Measurements from ENCODE around the gene CREBBP.

CREBBP gene

DNA sequence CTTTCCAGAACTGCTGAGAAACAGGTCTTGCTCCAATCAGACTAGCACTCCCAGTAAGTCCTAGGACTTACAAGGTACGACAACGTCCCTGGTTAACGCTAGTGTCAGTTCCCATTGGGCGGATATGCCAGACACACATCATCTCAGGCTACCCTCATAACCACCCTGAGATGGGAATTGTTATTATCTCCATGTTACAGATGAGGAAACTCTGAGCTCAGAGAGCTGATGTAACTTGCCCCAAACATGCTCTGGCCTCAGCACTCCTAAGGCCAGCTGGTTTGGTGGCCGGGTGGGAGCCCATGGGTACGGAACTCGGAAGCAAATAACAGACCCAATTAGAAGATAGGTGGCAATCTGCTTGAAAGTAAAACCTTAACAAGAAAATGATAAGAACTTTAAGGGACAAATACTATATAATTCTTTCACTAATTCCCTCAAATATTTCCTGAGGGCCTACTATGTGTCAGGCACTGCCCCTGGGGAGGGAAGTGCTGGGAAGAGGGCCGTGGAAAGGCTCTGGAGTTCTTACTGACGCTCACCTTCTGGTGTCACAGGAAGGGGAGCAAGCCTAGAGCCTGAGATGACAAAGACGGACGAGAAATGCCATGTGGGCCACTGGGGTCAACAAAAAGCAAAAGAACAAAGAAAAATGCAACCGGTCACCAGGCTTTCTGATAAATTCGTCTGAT lies 6.9 kb downstream of the CREBBP start:
- CTCF ChIA-PET = no interaction called here
- Mint-ChIP-seq H3K4me1 (peaks cover 56% of the 10 kb centered on the region), H3K36me3 (peaks cover 26% of the 10 kb centered on the region), H3K27me3 (no peaks in the 10 kb centered on the region), H3K27ac (no peak overlapping the region), H3K9me3 (no peaks in the 10 kb centered on the region), H3K4me3 (no peak overlapping the region)
- DNase-seq = no peak

DNA sequence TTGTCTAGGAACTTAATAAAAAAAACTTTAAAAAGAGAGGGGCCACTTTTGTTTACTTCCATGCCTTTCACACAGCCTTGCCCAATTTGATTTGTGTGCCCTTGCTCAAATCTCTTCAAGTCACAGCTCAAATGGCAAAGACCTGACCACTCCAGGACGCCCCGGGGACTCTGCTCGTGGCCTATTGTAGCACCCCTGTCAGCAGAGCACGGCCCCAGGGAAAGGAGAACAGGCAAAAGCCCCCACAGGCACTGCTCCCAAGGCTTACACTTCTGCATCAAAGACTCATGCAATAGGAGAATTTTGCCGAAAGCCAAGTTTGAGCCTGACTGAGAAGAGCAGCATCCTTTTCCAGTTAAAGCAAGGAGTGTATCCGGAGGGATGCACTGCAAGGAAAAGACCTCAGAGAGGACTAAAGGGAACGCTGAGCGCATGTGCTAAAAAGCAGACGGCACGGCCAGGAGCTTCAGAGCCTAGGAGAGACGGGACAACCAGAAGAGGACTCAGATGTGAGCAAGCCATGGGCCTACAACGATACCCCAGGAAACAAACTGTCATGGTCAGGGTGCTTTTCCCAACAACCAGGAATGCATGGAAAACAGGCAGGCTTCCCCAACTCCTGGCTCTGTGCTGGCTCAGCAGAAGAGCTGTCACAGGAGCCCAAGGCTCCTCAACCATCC lies 8.2 kb downstream of the CREBBP start:
- CTCF ChIA-PET = interaction anchor here (1.5 kb wide), 1 partner anchor 9 kb away, joined by 3 read pairs; no protein-coding TSS in a partner anchor
- no peak for DNase-seq
- H3K36me3 Mint-ChIP-seq = peaks cover 13% of the 10 kb centered on the region
- peaks cover 45% of the 10 kb centered on the region for H3K4me1 Mint-ChIP-seq
- H3K4me3 Mint-ChIP-seq = no peak overlapping the region
- H3K27me3 Mint-ChIP-seq = no peaks in the 10 kb centered on the region
- no peaks in the 10 kb centered on the region for H3K9me3 Mint-ChIP-seq
- H3K27ac Mint-ChIP-seq = no peak overlapping the region

GRCh38 chr16:3868967-3869366 lies 11.5 kb downstream of the CREBBP start:
- Mint-ChIP-seq H3K9me3 (no peaks in the 10 kb centered on the region), H3K27me3 (no peaks in the 10 kb centered on the region), H3K4me3 (no peak overlapping the region), H3K36me3 (no peaks in the 10 kb centered on the region), H3K4me1 (peaks cover 30% of the 10 kb centered on the region), H3K27ac (no peak overlapping the region)
- DNase-seq = no peak
- CTCF ChIA-PET = interaction anchor here (0.8 kb wide), 1 partner anchor 137 kb away, joined by 3 read pairs; no protein-coding TSS in a partner anchor

GRCh38 chr16:3868556-3868955 lies 12.0 kb downstream of the CREBBP start:
- CTCF ChIA-PET = interaction anchor here (0.8 kb wide), 1 partner anchor 137 kb away, joined by 3 read pairs; no protein-coding TSS in a partner anchor
- no peak overlapping the region for H3K4me3 Mint-ChIP-seq

DNA sequence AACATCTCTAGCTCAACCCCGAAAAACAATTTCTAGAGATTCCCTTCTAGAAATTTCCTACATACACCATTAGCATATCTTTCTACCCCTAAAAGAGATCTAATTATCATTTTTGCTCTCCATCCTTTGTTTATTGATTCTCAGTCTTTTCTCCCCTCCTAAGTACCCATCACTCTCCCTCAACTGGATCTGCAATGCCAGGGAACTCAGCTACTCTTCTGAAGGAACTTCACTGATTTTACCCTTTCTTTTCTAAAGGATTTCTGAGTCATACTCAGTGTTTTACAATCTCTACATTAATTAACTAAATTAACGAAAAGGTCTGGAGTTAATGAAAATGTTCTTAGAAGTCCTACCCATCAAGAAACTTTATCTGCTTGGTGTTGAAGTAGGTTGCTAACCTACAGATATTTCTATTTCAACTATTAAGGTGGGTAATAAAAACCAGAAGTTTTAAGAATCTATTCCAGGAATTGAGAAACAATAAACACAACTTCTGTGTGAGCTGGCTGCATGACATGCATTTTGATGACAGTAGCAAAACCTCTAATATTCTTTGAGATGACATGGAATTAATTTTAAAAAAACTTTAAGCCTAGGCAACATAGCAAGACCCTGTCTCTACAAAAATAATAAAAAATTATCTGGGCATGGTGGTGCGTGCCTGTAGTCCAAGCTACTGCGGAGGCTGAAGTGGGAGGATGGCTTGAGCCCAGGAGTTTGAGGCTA lies 13.6 kb downstream of the CREBBP start:
- H3K36me3 Mint-ChIP-seq = peaks cover 3% of the 10 kb centered on the region
- DNase-seq = no peak
- H3K4me1 Mint-ChIP-seq = peaks cover 31% of the 10 kb centered on the region
- CTCF ChIA-PET = no interaction called here
- H3K9me3 Mint-ChIP-seq = no peaks in the 10 kb centered on the region
- no peak overlapping the region for H3K27ac Mint-ChIP-seq
- no peak overlapping the region for H3K4me3 Mint-ChIP-seq
- no peaks in the 10 kb centered on the region for H3K27me3 Mint-ChIP-seq

More at GRCh38 chr16:3868556-3868955, 12.0 kb downstream of the CREBBP start:
- H3K4me1 Mint-ChIP-seq = peaks cover 32% of the 10 kb centered on the region
- no peak for DNase-seq
- H3K36me3 Mint-ChIP-seq = no peaks in the 10 kb centered on the region
- no peak overlapping the region for H3K27ac Mint-ChIP-seq
- no peaks in the 10 kb centered on the region for H3K27me3 Mint-ChIP-seq
- no peaks in the 10 kb centered on the region for H3K9me3 Mint-ChIP-seq

GRCh38 chr16:3865241-3865640 lies 15.3 kb downstream of the CREBBP start:
- H3K27me3 Mint-ChIP-seq = no peaks in the 10 kb centered on the region
- no peak overlapping the region for H3K4me3 Mint-ChIP-seq
- DNase-seq = no peak
- peaks cover 19% of the 10 kb centered on the region for H3K4me1 Mint-ChIP-seq
- CTCF ChIA-PET = interaction anchor here (0.6 to 1.1 kb wide), 3 partner anchors 11 to 278 kb away, joined by 3 read pairs; no protein-coding TSS in a partner anchor
- no peak overlapping the region for H3K27ac Mint-ChIP-seq
- peaks cover 3% of the 10 kb centered on the region for H3K36me3 Mint-ChIP-seq
- no peaks in the 10 kb centered on the region for H3K9me3 Mint-ChIP-seq

- CTCF ChIA-PET = interaction anchor here (1.1 kb wide), 1 partner anchor 12 kb away, joined by 3 read pairs; no protein-coding TSS in a partner anchor
- Mint-ChIP-seq H3K36me3 (peaks cover 3% of the 10 kb centered on the region), H3K4me1 (peaks cover 19% of the 10 kb centered on the region), H3K27me3 (no peaks in the 10 kb centered on the region), H3K4me3 (no peak overlapping the region), H3K9me3 (no peaks in the 10 kb centered on the region), H3K27ac (no peak overlapping the region)
- DNase-seq = no peak
Measured at GRCh38 chr16:3864562-3864961, 16.0 kb downstream of the CREBBP start.

DNA sequence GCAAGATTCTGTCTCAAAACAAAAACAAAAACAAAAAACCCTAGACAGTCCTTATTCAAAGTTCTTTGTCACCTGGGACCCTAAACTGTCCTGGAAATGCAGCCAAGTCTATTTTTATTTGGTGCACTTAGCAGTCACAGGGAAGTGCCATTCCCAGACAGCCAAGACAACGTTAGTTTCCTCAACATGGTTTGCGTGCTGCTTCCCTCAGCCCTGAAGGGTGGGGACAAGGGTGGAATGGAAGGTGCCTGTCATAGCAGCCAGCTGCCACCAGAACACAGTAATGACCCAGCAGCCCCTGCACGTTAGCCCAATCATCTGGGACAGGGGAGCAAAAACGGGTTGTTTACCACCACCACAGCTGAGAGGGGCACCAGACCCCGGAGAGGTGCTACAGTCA lies 16.9 kb downstream of the CREBBP start:
- no peaks in the 10 kb centered on the region for H3K9me3 Mint-ChIP-seq
- no peak overlapping the region for H3K27ac Mint-ChIP-seq
- no peak overlapping the region for H3K4me3 Mint-ChIP-seq
- DNase-seq = no peak
- CTCF ChIA-PET = no interaction called here
- no peaks in the 10 kb centered on the region for H3K27me3 Mint-ChIP-seq
- peaks cover 3% of the 10 kb centered on the region for H3K36me3 Mint-ChIP-seq
- H3K4me1 Mint-ChIP-seq = peaks cover 20% of the 10 kb centered on the region

DNA sequence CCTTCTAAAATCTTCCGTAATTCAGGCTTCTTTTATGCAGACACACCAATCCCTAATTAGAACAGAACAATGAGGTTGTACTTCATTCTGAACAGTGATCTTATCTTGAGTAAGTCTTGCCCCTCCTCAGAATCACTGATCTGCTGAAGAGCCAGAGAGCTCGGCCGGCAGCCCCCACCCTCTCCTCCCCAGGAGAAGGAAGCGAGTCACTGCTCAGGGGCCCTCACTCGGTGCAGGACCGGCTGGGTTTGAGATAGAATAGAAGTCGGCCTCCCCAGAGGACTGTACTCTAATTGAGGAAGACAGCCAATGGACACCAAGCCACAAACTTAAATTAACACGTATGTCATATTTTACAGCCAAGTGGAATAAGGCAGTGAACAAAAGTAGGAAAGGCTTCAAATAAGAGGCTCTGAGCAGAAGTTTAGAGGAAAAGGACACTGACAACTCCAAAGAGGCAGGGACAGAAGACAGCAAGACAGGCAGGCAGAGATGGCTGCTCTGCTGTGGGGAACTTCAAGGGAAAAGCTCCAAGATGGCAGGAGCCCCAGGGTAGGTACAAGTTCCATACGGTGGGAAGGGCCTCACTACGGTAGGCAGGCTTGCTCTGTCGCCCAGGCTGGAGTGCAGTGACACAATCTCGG lies 18.6 kb downstream of the CREBBP start:
- Mint-ChIP-seq H3K4me3 (no peak overlapping the region), H3K4me1 (peaks cover 27% of the 10 kb centered on the region), H3K27ac (no peak overlapping the region), H3K9me3 (no peaks in the 10 kb centered on the region), H3K36me3 (peaks cover 3% of the 10 kb centered on the region), H3K27me3 (no peaks in the 10 kb centered on the region)
- CTCF ChIA-PET = no interaction called here
- DNase-seq = no peak

GRCh38 chr16:3859889-3860288 lies 20.6 kb downstream of the CREBBP start:
- CTCF ChIA-PET = no interaction called here
- H3K27me3 Mint-ChIP-seq = no peaks in the 10 kb centered on the region
- H3K4me3 Mint-ChIP-seq = no peak overlapping the region
- peaks cover 3% of the 10 kb centered on the region for H3K36me3 Mint-ChIP-seq
- H3K27ac Mint-ChIP-seq = no peak overlapping the region
- H3K9me3 Mint-ChIP-seq = no peaks in the 10 kb centered on the region
- peaks cover 34% of the 10 kb centered on the region for H3K4me1 Mint-ChIP-seq
- no peak for DNase-seq

GRCh38 chr16:3858801-3859200 lies 21.7 kb downstream of the CREBBP start:
- H3K9me3 Mint-ChIP-seq = no peaks in the 10 kb centered on the region
- peaks cover 3% of the 10 kb centered on the region for H3K36me3 Mint-ChIP-seq
- H3K4me1 Mint-ChIP-seq = peaks cover 40% of the 10 kb centered on the region
- CTCF ChIA-PET = no interaction called here
- H3K4me3 Mint-ChIP-seq = no peak overlapping the region
- no peak overlapping the region for H3K27ac Mint-ChIP-seq
- no peak for DNase-seq
- no peaks in the 10 kb centered on the region for H3K27me3 Mint-ChIP-seq

DNA sequence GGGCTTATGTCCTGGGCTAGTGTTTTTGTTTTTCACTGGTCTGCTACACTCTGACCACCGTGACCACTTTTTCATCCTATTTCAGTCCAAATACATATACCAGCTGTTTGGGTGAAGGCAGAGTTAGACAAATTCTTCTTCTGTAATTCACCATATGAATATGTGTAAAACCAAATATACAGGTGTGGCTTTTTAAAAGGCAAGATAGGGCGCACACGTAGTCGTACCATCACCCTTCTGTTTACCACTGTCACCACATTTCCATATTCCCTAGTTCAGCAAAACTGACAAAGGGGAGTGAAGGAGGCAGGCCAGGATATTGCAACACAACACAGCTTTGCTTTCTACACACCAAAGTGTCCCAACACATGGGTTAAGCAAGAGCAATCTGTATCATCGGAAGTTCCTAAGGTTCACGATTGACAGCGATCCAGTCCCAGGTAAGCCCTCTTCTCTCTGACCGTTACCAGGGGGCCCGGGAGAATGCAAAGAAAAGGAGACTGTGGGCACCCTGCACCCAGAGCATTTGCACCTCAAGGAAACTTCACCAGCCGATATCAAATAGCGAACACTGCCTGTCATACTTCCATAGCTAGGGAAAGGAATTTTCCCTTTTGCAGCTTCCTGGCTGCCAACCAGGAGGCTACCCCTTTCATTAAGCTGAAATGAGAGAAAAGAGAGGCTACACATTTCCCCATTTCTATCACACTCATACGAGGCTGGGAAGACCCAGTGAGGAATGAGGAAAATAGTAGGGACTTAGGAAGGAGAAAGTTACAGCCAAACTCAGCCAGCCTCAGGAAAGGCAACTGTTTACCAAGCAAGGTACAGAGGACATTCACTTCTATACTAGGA lies 23.1 kb downstream of the CREBBP start:
- Mint-ChIP-seq H3K9me3 (no peaks in the 10 kb centered on the region), H3K4me1 (peaks cover 36% of the 10 kb centered on the region), H3K27me3 (no peaks in the 10 kb centered on the region), H3K4me3 (no peak overlapping the region), H3K27ac (no peak overlapping the region), H3K36me3 (peaks cover 3% of the 10 kb centered on the region)
- CTCF ChIA-PET = interaction anchor here (0.8 kb wide), 1 partner anchor 20 kb away, joined by 3 read pairs; no protein-coding TSS in a partner anchor
- DNase-seq = no peak

GRCh38 chr16:3856367-3857141 lies 24.0 kb downstream of the CREBBP start:
- no peak overlapping the region for H3K27ac Mint-ChIP-seq
- no peak for DNase-seq
- peaks cover 3% of the 10 kb centered on the region for H3K36me3 Mint-ChIP-seq
- CTCF ChIA-PET = interaction anchor here (0.6 to 0.8 kb wide), 2 partner anchors 11 to 21 kb away, joined by 3 read pairs; no protein-coding TSS in a partner anchor
- no peak overlapping the region for H3K4me3 Mint-ChIP-seq
- H3K9me3 Mint-ChIP-seq = no peaks in the 10 kb centered on the region
- no peaks in the 10 kb centered on the region for H3K27me3 Mint-ChIP-seq
- peaks cover 34% of the 10 kb centered on the region for H3K4me1 Mint-ChIP-seq
